GM21737 (cell line): ENCODE data around the gene ADGRG6.
A peak's percentile ranks its signal among the peaks of the same experiment; 100 is the strongest.
"Not testable (repeated sequence)": the region's sequence is repeated elsewhere in the genome, so short reads cannot be mapped to it uniquely, and the experiment has no call there.

Source experiments
- ATAC-seq: cut with Tn5 transposase; IDR thresholded peaks from one replicate; pipeline ENCODE4 v1.9.1; 2021; ENCODE audit warnings: mild to moderate bottlenecking, moderate library complexity; ENCODE audit not compliant: unreplicated experiment

ADGRG6 gene

GRCh38 chr6:142301651-142302391 is at the start of gene ADGRG6:
Gene ADGRG6 (plus strand): TSS chr6:142302007. CDS start chr6:142302330, 323 bp downstream.
- ATAC-seq = peak; percentile 79

GRCh38 chr6:142254513-142254912 is 47.3 kb upstream of the ADGRG6 start:
- no peak for ATAC-seq

- ATAC-seq = no peak
These were observed 46.0 kb upstream of the ADGRG6 start for GRCh38 chr6:142255785-142256184.

GRCh38 chr6:142258305-142258704 is 43.5 kb upstream of the ADGRG6 start:
- no peak for ATAC-seq

GRCh38 chr6:142258757-142259156 is 43.0 kb upstream of the ADGRG6 start:
- no peak for ATAC-seq

- ATAC-seq = no peak
These were observed 41.1 kb upstream of the ADGRG6 start for GRCh38 chr6:142260748-142261147.

GRCh38 chr6:142262231-142262630 is 39.6 kb upstream of the ADGRG6 start:
- no peak for ATAC-seq

GRCh38 chr6:142265476-142265875 is 36.3 kb upstream of the ADGRG6 start:
- no peak for ATAC-seq

- no peak for ATAC-seq
These were observed 35.7 kb upstream of the ADGRG6 start for GRCh38 chr6:142266060-142266459.

- ATAC-seq = no peak
These were observed 30.3 kb upstream of the ADGRG6 start for GRCh38 chr6:142271476-142271875.

GRCh38 chr6:142274656-142275055 is 27.2 kb upstream of the ADGRG6 start:
- no peak for ATAC-seq

GRCh38 chr6:142275236-142276006 is 26.4 kb upstream of the ADGRG6 start:
- no peak for ATAC-seq

- no peak for ATAC-seq
These were observed 25.6 kb upstream of the ADGRG6 start for GRCh38 chr6:142276256-142276655.

GRCh38 chr6:142279350-142280180 is 22.2 kb upstream of the ADGRG6 start:
- ATAC-seq = no peak

GRCh38 chr6:142280265-142280664 is 21.5 kb upstream of the ADGRG6 start:
- ATAC-seq = no peak

- ATAC-seq = no peak
These were observed 20.9 kb upstream of the ADGRG6 start for GRCh38 chr6:142280927-142281326.

- not testable (repeated sequence) for ATAC-seq
These were observed 18.7 kb upstream of the ADGRG6 start for GRCh38 chr6:142283138-142283537.

GRCh38 chr6:142284419-142284818 is 17.4 kb upstream of the ADGRG6 start:
- ATAC-seq = no peak

- no peak for ATAC-seq
These were observed 16.3 kb upstream of the ADGRG6 start for GRCh38 chr6:142285235-142286087.

GRCh38 chr6:142286088-142286409 is 15.8 kb upstream of the ADGRG6 start:
- no peak for ATAC-seq

GRCh38 chr6:142289687-142290086 is 12.1 kb upstream of the ADGRG6 start:
- ATAC-seq = no peak
